Natural killer cell (primary cell): ENCODE data around the gene ATP11A. TPM values are rescaled to one million over a fixed set of nuclear protein-coding genes. Genes with fewer than 3 reads are reported as not detected.

Experiments used
- ATAC-seq, 3 donors: fragments of 150-1000 bp in 2 of 3; fragments of 200-7000 bp in 1 of 3; cut with Tn5 transposase; 1 replicate in 1 of 3; 2 replicates in 2 of 3; pipeline ENCODE4 v1.10.0; 2021; ENCODE audit warnings: mild to moderate bottlenecking in 2 of 3, moderate library complexity in 2 of 3
- DNase-seq, 2 donors: peaks; one replicate each; pipeline versions ENCODE4 v3.0.0 to v3.0.0-alpha.2; 2013 to 2021; ENCODE audit warnings: mixed read lengths in 1 of 2
- H3K27ac ChIP-seq: one replicate; pipeline ENCODE4 v1.5.1; 2013; ENCODE audit warnings: mild to moderate bottlenecking, low read length
- H3K27me3 ChIP-seq: one replicate; pipeline ENCODE4 v1.6.1; 2013; ENCODE audit warnings: low read length; ENCODE audit not compliant: control insufficient read depth, insufficient read depth
- H3K36me3 ChIP-seq: one replicate; pipeline ENCODE4 v1.6.1; 2013; ENCODE audit warnings: low read length; ENCODE audit not compliant: control insufficient read depth, insufficient read depth
- H3K4me1 ChIP-seq: one replicate; pipeline ENCODE4 v1.6.1; 2013; ENCODE audit warnings: low read length; ENCODE audit not compliant: control insufficient read depth, insufficient read depth
- H3K4me3 ChIP-seq: one replicate; pipeline ENCODE4 v1.5.1; 2013; ENCODE audit warnings: low read length
- H3K9me3 ChIP-seq: one replicate; pipeline ENCODE4 v1.6.1; 2013; ENCODE audit warnings: low read length; ENCODE audit not compliant: control insufficient read depth, insufficient read depth
- H3K27ac Mint-ChIP-seq, 2 donors: one replicate each; pipeline ENCODE4 v1.8.0; 2022; ENCODE audit warnings: mild to moderate bottlenecking in 2 of 2, mixed read lengths in 2 of 2, moderate library complexity in 1 of 2
- H3K27me3 Mint-ChIP-seq, 2 donors: one replicate each; pipeline ENCODE4 v1.8.0; 2022; ENCODE audit warnings: low read depth in 2 of 2, mixed read lengths in 2 of 2
- H3K36me3 Mint-ChIP-seq: one replicate; pipeline ENCODE4 v1.8.0; 2022; ENCODE audit warnings: mixed read lengths
- H3K4me1 Mint-ChIP-seq, 2 donors: one replicate each; pipeline ENCODE4 v1.8.0; 2022; ENCODE audit warnings: mixed read lengths in 2 of 2
- H3K4me3 Mint-ChIP-seq: one replicate; pipeline ENCODE4 v1.8.0; 2022; ENCODE audit warnings: mild to moderate bottlenecking, moderate library complexity, mixed read lengths
- H3K9me3 Mint-ChIP-seq, 2 donors: one replicate each; pipeline ENCODE4 v1.8.0; 2022; ENCODE audit warnings: mixed read lengths in 2 of 2
- CTCF ChIP-seq: fragments of 200-600 bp; IDR thresholded peaks from one replicate; pipeline ENCODE4 v1.8.0; 2022; ENCODE audit warnings: antibody characterized with exemption
- WGBS: methylation state at CpG from one replicate; pipeline ENCODE4 v1.1.7; 2013; ENCODE audit warnings: missing lambda C conversion rate; ENCODE audit not compliant: insufficient coverage; 5-methylcytosine and 5-hydroxymethylcytosine counted together
- intact Hi-C: fragments of 100-400 bp; cut with micrococcal nuclease; formaldehyde crosslinking; loops from one replicate; pipeline ENCODE4 v1.14.2; 2022
- total RNA-seq, 4 donors: library from RNA; stranded (reverse); fragments of 120-200 nt in 1 of 4; gene quantifications; one replicate each; pipeline versions ENCODE4 v1.2.3 to v1.2.4, GENCODE V29; 2013 to 2022

The ATP11A gene
- total RNA-seq, 3 donors from 2014 or later (not counting 1 experiment from before 2014, with no cell fraction given): 47.1 to 68.6 (median 50.7) TPM

GRCh38 chr13:112910016-112910415, 220.2 kb downstream of the ATP11A start:
- Histone ChIP-seq H3K27me3 (no peaks in the 10 kb centered on the region), H3K36me3 (no peaks in the 10 kb centered on the region), H3K9me3 (peaks cover 4% of the 10 kb centered on the region), H3K4me1 (no peaks in the 10 kb centered on the region), H3K4me3 (no peak overlapping the region), H3K27ac (no peak overlapping the region)
- TF ChIP-seq CTCF: no peak
- Mint-ChIP-seq H3K27me3 (no peaks in the 10 kb centered on the region), H3K4me1 (no peaks in the 10 kb centered on the region), H3K36me3 (no peaks in the 10 kb centered on the region), H3K27ac (no peak overlapping the region), H3K9me3 (no peaks in the 10 kb centered on the region), H3K4me3 (no peak overlapping the region)
- WGBS: 86% methylated on average over 1 of the region's 4 CpGs
- ATAC-seq: no peak
- DNase-seq: no peak
- intact Hi-C loops: no loop called here

- H3K36me3 Mint-ChIP-seq: no peaks in the 10 kb centered on the region
- intact Hi-C loops: no loop called here
- DNase-seq (no peak), ATAC-seq (no peak)
- no peaks in the 10 kb centered on the region for H3K4me1 Mint-ChIP-seq
- TF ChIP-seq CTCF: no peak
- Histone ChIP-seq H3K9me3 (no peaks in the 10 kb centered on the region), H3K27ac (no peak overlapping the region), H3K4me1 (no peaks in the 10 kb centered on the region), H3K4me3 (no peak overlapping the region), H3K36me3 (no peaks in the 10 kb centered on the region), H3K27me3 (no peaks in the 10 kb centered on the region)
- no peak overlapping the region for H3K27ac Mint-ChIP-seq
- no peaks in the 10 kb centered on the region for H3K27me3 Mint-ChIP-seq
- H3K9me3 Mint-ChIP-seq: no peaks in the 10 kb centered on the region
- H3K4me3 Mint-ChIP-seq: no peak overlapping the region
- WGBS: 88% methylated on average over 27 of the region's 27 CpGs
These were observed 220.9 kb downstream of the ATP11A start for GRCh38 chr13:112910616-112911280.

- Histone ChIP-seq H3K27me3 (no peaks in the 10 kb centered on the region), H3K36me3 (no peaks in the 10 kb centered on the region), H3K4me1 (no peaks in the 10 kb centered on the region), H3K9me3 (no peaks in the 10 kb centered on the region), H3K27ac (no peak overlapping the region), H3K4me3 (no peak overlapping the region)
- no peak overlapping the region for H3K4me3 Mint-ChIP-seq
- H3K27me3 Mint-ChIP-seq: peaks cover 0 to 1% of the 10 kb centered on the region in 2 donors
- DNase-seq: no peak
- no peaks in the 10 kb centered on the region for H3K4me1 Mint-ChIP-seq
- ATAC-seq: no peak
- no peaks in the 10 kb centered on the region for H3K9me3 Mint-ChIP-seq
- no peaks in the 10 kb centered on the region for H3K36me3 Mint-ChIP-seq
- intact Hi-C loops: no loop called here
- TF ChIP-seq CTCF: no peak
- no peak overlapping the region for H3K27ac Mint-ChIP-seq
- 95% methylated on average over 24 of the region's 24 CpGs for WGBS
These were observed 221.5 kb downstream of the ATP11A start for GRCh38 chr13:112911285-112911701.

GRCh38 chr13:112911883-112912282, 222.0 kb downstream of the ATP11A start:
- ATAC-seq (no peak), DNase-seq (no peak)
- no peak overlapping the region for H3K27ac Mint-ChIP-seq
- no peaks in the 10 kb centered on the region for H3K36me3 Mint-ChIP-seq
- Histone ChIP-seq H3K4me1 (no peaks in the 10 kb centered on the region), H3K27me3 (no peaks in the 10 kb centered on the region), H3K36me3 (no peaks in the 10 kb centered on the region), H3K9me3 (no peaks in the 10 kb centered on the region), H3K27ac (no peak overlapping the region), H3K4me3 (no peak overlapping the region)
- WGBS: 93% methylated on average over 6 of the region's 6 CpGs
- TF ChIP-seq CTCF: no peak
- H3K9me3 Mint-ChIP-seq: no peaks in the 10 kb centered on the region
- H3K27me3 Mint-ChIP-seq: peaks cover 0 to 5% of the 10 kb centered on the region in 2 donors
- H3K4me1 Mint-ChIP-seq: no peaks in the 10 kb centered on the region
- intact Hi-C loops: no loop called here
- no peak overlapping the region for H3K4me3 Mint-ChIP-seq
